ENCODE measurements around the gene IHH. TPM values are rescaled to one million over a fixed set of nuclear protein-coding genes. Genes with fewer than 3 reads are reported as not detected.

IHH gene
- total RNA-seq, 2 experiments from 2014 or later = not detected

GRCh38 chr2:219022616-219023015 is 38.1 kb downstream of the IHH start:
- Mint-ChIP-seq H3K36me3 (no peaks in the 10 kb centered on the region), H3K4me1 (no peaks in the 10 kb centered on the region), H3K4me3 (no peak overlapping the region), H3K9me3 (no peaks in the 10 kb centered on the region), H3K27ac (no peak overlapping the region), H3K27me3 (no peaks in the 10 kb centered on the region)
- no peak for DNase-seq

- H3K36me3 Mint-ChIP-seq = no peaks in the 10 kb centered on the region
- no peak overlapping the region for H3K27ac Mint-ChIP-seq
- H3K4me3 Mint-ChIP-seq = no peak overlapping the region
- DNase-seq = no peak
- H3K4me1 Mint-ChIP-seq = no peaks in the 10 kb centered on the region
- H3K9me3 Mint-ChIP-seq = no peaks in the 10 kb centered on the region
- no peaks in the 10 kb centered on the region for H3K27me3 Mint-ChIP-seq
These were observed 38.7 kb downstream of the IHH start for GRCh38 chr2:219022041-219022440.

- no peak overlapping the region for H3K4me3 Mint-ChIP-seq
- no peaks in the 10 kb centered on the region for H3K9me3 Mint-ChIP-seq
- no peaks in the 10 kb centered on the region for H3K36me3 Mint-ChIP-seq
- no peaks in the 10 kb centered on the region for H3K27me3 Mint-ChIP-seq
- no peaks in the 10 kb centered on the region for H3K4me1 Mint-ChIP-seq
- DNase-seq = no peak
- no peak overlapping the region for H3K27ac Mint-ChIP-seq
These were observed 39.1 kb downstream of the IHH start for GRCh38 chr2:219021591-219021990.

- no peak overlapping the region for H3K27ac Mint-ChIP-seq
- H3K27me3 Mint-ChIP-seq = no peaks in the 10 kb centered on the region
- no peaks in the 10 kb centered on the region for H3K4me1 Mint-ChIP-seq
- H3K36me3 Mint-ChIP-seq = no peaks in the 10 kb centered on the region
- no peak for DNase-seq
- H3K9me3 Mint-ChIP-seq = no peaks in the 10 kb centered on the region
- no peak overlapping the region for H3K4me3 Mint-ChIP-seq
These were observed 39.9 kb downstream of the IHH start for GRCh38 chr2:219020604-219021365.

DNA sequence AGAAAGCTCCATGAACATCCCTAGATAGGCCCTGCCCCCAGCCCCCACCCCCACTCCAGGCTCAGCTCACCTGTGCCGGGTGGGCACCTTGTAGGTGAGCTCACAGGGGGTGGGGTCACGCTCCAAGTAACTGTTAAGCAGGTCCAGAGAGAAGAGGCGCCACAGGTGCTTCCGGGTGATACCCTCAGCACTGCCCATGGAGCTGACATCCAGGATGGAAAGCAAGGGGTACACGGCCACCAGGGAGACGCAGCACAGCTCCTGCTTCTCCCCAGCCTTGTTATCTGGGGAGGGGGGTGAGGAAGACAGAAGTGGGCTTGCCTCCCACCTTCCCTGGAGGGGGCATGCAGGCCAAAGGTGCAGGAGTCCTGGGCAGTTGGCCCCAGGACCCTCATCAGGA is 41.3 kb downstream of the IHH start:
- Mint-ChIP-seq H3K27me3 (peaks cover 3% of the 10 kb centered on the region), H3K36me3 (no peaks in the 10 kb centered on the region), H3K27ac (no peak overlapping the region), H3K9me3 (no peaks in the 10 kb centered on the region), H3K4me1 (no peaks in the 10 kb centered on the region), H3K4me3 (no peak overlapping the region)
- no peak for DNase-seq

GRCh38 chr2:219018726-219019125 is 42.0 kb downstream of the IHH start:
- no peaks in the 10 kb centered on the region for H3K36me3 Mint-ChIP-seq
- no peak overlapping the region for H3K4me3 Mint-ChIP-seq
- H3K4me1 Mint-ChIP-seq = no peaks in the 10 kb centered on the region
- no peak overlapping the region for H3K27ac Mint-ChIP-seq
- no peak for DNase-seq
- H3K27me3 Mint-ChIP-seq = peaks cover 7% of the 10 kb centered on the region
- no peaks in the 10 kb centered on the region for H3K9me3 Mint-ChIP-seq

GRCh38 chr2:219018286-219018685 is 42.4 kb downstream of the IHH start:
- Mint-ChIP-seq H3K27ac (no peak overlapping the region), H3K27me3 (peaks cover 10% of the 10 kb centered on the region), H3K4me3 (no peak overlapping the region), H3K4me1 (no peaks in the 10 kb centered on the region), H3K9me3 (no peaks in the 10 kb centered on the region), H3K36me3 (no peaks in the 10 kb centered on the region)
- no peak for DNase-seq

GRCh38 chr2:219017201-219017931 is 43.4 kb downstream of the IHH start:
- Mint-ChIP-seq H3K9me3 (no peaks in the 10 kb centered on the region), H3K36me3 (no peaks in the 10 kb centered on the region), H3K27me3 (peaks cover 12% of the 10 kb centered on the region), H3K4me3 (no peak overlapping the region), H3K27ac (no peak overlapping the region), H3K4me1 (no peaks in the 10 kb centered on the region)
- DNase-seq = no peak

DNA sequence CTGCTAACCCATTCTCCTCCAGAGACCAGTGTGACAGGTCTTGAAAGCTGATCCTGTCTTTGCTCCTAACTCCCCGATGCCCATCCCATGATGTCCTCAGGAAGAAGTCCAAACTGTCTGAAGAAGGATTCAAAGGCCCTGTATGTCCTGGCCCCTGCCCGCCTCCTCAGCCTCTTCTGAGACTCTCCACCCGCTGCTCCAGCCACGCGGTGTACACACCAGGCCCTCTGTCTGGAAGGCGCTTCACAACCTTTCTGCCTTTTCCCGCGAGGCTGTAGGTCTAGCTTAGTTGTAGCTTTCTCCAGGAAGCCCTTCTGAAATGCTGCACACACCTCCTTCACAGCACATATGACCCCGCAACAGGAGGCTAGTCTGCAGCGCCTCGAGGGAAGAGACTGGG is 44.0 kb downstream of the IHH start:
- no peak for DNase-seq
- Mint-ChIP-seq H3K27me3 (peaks cover 12% of the 10 kb centered on the region), H3K36me3 (no peaks in the 10 kb centered on the region), H3K9me3 (no peaks in the 10 kb centered on the region), H3K4me1 (no peaks in the 10 kb centered on the region), H3K27ac (no peak overlapping the region), H3K4me3 (no peak overlapping the region)

DNA sequence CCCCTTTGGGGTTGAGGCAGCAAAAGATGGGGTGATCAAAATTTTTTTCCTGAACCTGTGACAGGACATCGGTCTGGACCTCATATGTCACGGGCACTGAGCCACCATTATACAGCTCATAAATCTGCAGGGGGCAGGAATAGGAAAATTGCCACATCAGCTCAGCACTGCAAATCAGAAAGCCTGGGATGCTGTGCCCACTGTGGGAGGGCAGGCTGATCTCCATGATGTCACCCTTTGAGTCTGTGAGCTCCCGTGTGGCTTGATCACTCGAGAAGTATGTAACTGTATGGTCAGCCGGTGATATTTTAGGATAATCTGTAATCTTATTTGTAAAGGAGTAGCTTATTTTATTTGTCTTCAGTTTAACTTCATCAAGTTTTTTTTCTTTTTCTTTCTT is 49.8 kb downstream of the IHH start:
- peaks cover 36% of the 10 kb centered on the region for H3K27me3 Mint-ChIP-seq
- DNase-seq = no peak
- H3K4me3 Mint-ChIP-seq = no peak overlapping the region
- H3K27ac Mint-ChIP-seq = no peak overlapping the region
- H3K36me3 Mint-ChIP-seq = no peaks in the 10 kb centered on the region
- H3K4me1 Mint-ChIP-seq = no peaks in the 10 kb centered on the region
- H3K9me3 Mint-ChIP-seq = no peaks in the 10 kb centered on the region

GRCh38 chr2:219010162-219010756 is 50.5 kb downstream of the IHH start:
- Mint-ChIP-seq H3K4me1 (no peaks in the 10 kb centered on the region), H3K27me3 (peaks cover 43% of the 10 kb centered on the region), H3K4me3 (no peak overlapping the region), H3K27ac (no peak overlapping the region), H3K9me3 (no peaks in the 10 kb centered on the region), H3K36me3 (no peaks in the 10 kb centered on the region)
- no peak for DNase-seq

DNA sequence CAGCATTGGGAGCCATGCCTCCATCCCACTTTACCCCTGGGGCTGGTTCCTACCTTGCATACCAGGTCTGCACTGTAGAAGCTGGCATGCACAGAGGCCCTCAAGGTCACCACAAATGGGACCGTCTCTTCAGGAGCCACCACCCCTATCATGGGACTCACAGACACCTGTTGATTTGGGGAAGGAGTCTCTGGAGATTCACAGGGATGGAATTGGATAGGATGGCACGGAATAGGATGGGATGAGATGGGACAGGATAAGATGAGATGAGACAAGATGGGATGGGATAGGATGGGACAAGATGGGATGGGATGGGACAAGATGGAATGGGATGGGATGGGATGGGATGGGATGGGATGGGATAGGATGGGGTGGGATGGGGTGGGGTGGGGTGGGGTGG is 51.4 kb downstream of the IHH start:
- Mint-ChIP-seq H3K27ac (no peak overlapping the region), H3K27me3 (peaks cover 48% of the 10 kb centered on the region), H3K36me3 (no peaks in the 10 kb centered on the region), H3K4me1 (no peaks in the 10 kb centered on the region), H3K9me3 (no peaks in the 10 kb centered on the region), H3K4me3 (no peak overlapping the region)
- no peak for DNase-seq

Other genes with a start within 250 kb of the IHH start
- gene PRKAG3, start 229.1 kb downstream of the IHH start, total RNA-seq = not detected
- gene WNT6, start 201.1 kb downstream of the IHH start, total RNA-seq = under 1 TPM in 1 of 2 experiments, not detected in 1; 0.21 TPM
- gene WNT10A, start 180.1 kb downstream of the IHH start, total RNA-seq = 1 to 10 TPM; 6.8 to 7.1 TPM
- gene CDK5R2, start 101.3 kb downstream of the IHH start, total RNA-seq = not detected
- gene FEV, start 75.7 kb downstream of the IHH start, total RNA-seq = not detected
- gene CRYBA2, start 67.5 kb downstream of the IHH start, total RNA-seq = not detected
- not detected for gene CFAP65, start 19.4 kb downstream of the IHH start, total RNA-seq
- 10 to 100 TPM; 19.8 to 21.1 TPM for gene NHEJ1, start 99.9 kb upstream of the IHH start, total RNA-seq
- 1 to 10 TPM in 1 of 2 experiments, under 1 TPM in 1; 0.92 to 1.1 TPM for gene SLC23A3, start 109.1 kb upstream of the IHH start, total RNA-seq
- gene CNPPD1, start 116.0 kb upstream of the IHH start, total RNA-seq = 10 to 100 TPM; 44.1 to 50.2 TPM
- 10 to 100 TPM; 54.2 to 57.7 TPM for gene RETREG2, start 117.4 kb upstream of the IHH start, total RNA-seq
- gene ZFAND2B, start 145.9 kb upstream of the IHH start, total RNA-seq = 10 to 100 TPM; 22.8 to 27.2 TPM
- 10 to 100 TPM; 20.4 to 21.3 TPM for gene ABCB6, start 158.0 kb upstream of the IHH start, total RNA-seq
- gene ATG9A, start 168.7 kb upstream of the IHH start, total RNA-seq = 10 to 100 TPM; 47.1 to 55.0 TPM
- 100 to 1,000 TPM; 102 to 114 TPM for gene ANKZF1, start 168.9 kb upstream of the IHH start, total RNA-seq
- 1 to 10 TPM; 1.6 to 3.0 TPM for gene GLB1L, start 184.5 kb upstream of the IHH start, total RNA-seq
- 10 to 100 TPM; 27.8 to 30.7 TPM for gene STK16, start 184.6 kb upstream of the IHH start, total RNA-seq
- not detected for gene TUBA4B, start 192.3 kb upstream of the IHH start, total RNA-seq
- gene TUBA4A, start 193.0 kb upstream of the IHH start, total RNA-seq = 100 to 1,000 TPM; 208 to 212 TPM
- gene DNAJB2, start 218.4 kb upstream of the IHH start, total RNA-seq = 10 to 100 TPM; 43.8 to 47.5 TPM
- gene PTPRN, start 248.5 kb upstream of the IHH start, total RNA-seq = 1 to 10 TPM; 1.7 to 2.5 TPM